DND-41 (cell line): ENCODE results near the gene TPD52L2.

ENCODE experiments used
- ATAC-seq: fragments of 200-7000 bp; cut with Tn5 transposase; 3 replicates; pipeline ENCODE4 v1.9.1; 2021; ENCODE audit warnings: low read depth; ENCODE audit not compliant: insufficient read depth
- DNase-seq: peaks from one replicate; pipeline ENCODE4 v3.0.0-alpha.2; 2020
- H2AFZ ChIP-seq: 2 replicates; pipeline ENCODE4 v1.6.0; 2012; ENCODE audit warnings: low read depth, low read length
- H3K27ac ChIP-seq: 2 replicates; pipeline ENCODE4 v1.5.1; 2012; ENCODE audit warnings: low read length, inconsistent platforms
- H3K27me3 ChIP-seq: fragments of 200-600 bp; sonication (generic); 2 replicates; pipeline ENCODE4 v1.6.0; 2012; ENCODE audit warnings: low read length, mild to moderate bottlenecking, inconsistent platforms; ENCODE audit not compliant: insufficient read depth, poor library complexity
- H3K36me3 ChIP-seq: 2 replicates; pipeline ENCODE4 v1.5.1; 2012; ENCODE audit warnings: low read length, inconsistent platforms; ENCODE audit not compliant: insufficient read depth
- H3K4me1 ChIP-seq: 2 replicates; pipeline ENCODE4 v1.5.1; 2012; ENCODE audit warnings: mild to moderate bottlenecking, low read length; ENCODE audit not compliant: insufficient read depth
- H3K4me2 ChIP-seq: 2 replicates; pipeline ENCODE4 v1.6.0; 2012; ENCODE audit warnings: mild to moderate bottlenecking, moderate library complexity, low read length, inconsistent platforms; ENCODE audit not compliant: insufficient read depth
- H3K4me3 ChIP-seq, 2 experiments: fragments of 200-600 bp in 1 of 2; shearing (Covaris generic) in 1 of 2; 2 replicates each; pipeline ENCODE4 v1.5.1; 2012 to 2016; ENCODE audit warnings: inconsistent platforms in 2 of 2, low read length in 2 of 2, mild to moderate bottlenecking in 2 of 2, low read depth in 1 of 2, moderate library complexity in 1 of 2
- H3K79me2 ChIP-seq: 2 replicates; pipeline ENCODE4 v1.6.0; 2012; ENCODE audit warnings: low read length, inconsistent platforms; ENCODE audit not compliant: insufficient read depth
- H3K9ac ChIP-seq: 2 replicates; pipeline ENCODE4 v1.6.0; 2012; ENCODE audit warnings: low read depth, mild to moderate bottlenecking, inconsistent platforms, low read length, moderate library complexity
- H3K9me3 ChIP-seq: 2 replicates; pipeline ENCODE4 v1.5.1; 2012; ENCODE audit warnings: low read length, moderate library complexity, mild to moderate bottlenecking, inconsistent platforms; ENCODE audit not compliant: insufficient read depth, severe bottlenecking
- H4K20me1 ChIP-seq: 2 replicates; pipeline ENCODE4 v1.6.0; 2012; ENCODE audit warnings: low read length; ENCODE audit not compliant: insufficient read depth
- EZH2 ChIP-seq: IDR thresholded peaks from 3 replicates; pipeline ENCODE4 v1.6.1; 2012; ENCODE audit warnings: borderline replicate concordance, low read depth, mild to moderate bottlenecking, moderate library complexity, low read length, inconsistent platforms; ENCODE audit not compliant: severe bottlenecking
- TF ChIP-seq, protein P1 (sequence below): IDR thresholded peaks from 2 replicates; pipeline ENCODE4 v1.5.1; 2012; ENCODE audit warnings: borderline replicate concordance, low read length, moderate library complexity, mild to moderate bottlenecking; ENCODE audit not compliant: poor library complexity, severe bottlenecking; ENCODE audit errors: extremely low read depth

Gene TPD52L2

DNA sequence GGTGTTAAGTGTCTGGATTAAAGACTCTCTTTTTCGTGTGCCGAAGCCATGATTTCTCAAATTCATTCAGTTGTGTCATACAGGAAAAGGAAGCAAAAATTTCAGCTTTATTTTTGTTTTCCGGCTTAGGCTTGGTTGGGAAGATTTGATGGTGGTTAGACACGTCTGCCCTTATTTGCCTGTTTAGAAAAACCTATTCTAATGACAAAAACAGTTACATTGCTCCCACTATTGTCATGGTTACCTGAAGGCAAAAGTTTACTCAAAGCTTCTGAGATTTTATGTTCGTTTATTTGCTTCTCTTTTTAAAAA is 30.8 kb downstream of the TPD52L2 start:
- peak overlapping the region; percentile 76 for H3K9ac ChIP-seq
- peak overlapping the region; percentile 62 for H3K27ac ChIP-seq
- H3K4me1 ChIP-seq, result peaks cover 27% of the 10 kb centered on the region
- 0 out of 2 replicates have a peak overlapping the region, but pooled peaks have one; percentile 1 for H2AFZ ChIP-seq
- H3K4me2 ChIP-seq, result peak overlapping the region; percentile 76
- H3K9me3 ChIP-seq, result no peaks in the 10 kb centered on the region
- H4K20me1 ChIP-seq, result peaks cover 54% of the 10 kb centered on the region
- H3K27me3 ChIP-seq, result no peaks in the 10 kb centered on the region
- ATAC-seq (no peak), DNase-seq (no peak)
- H3K4me3 ChIP-seq, result peak overlapping the region; percentile 51 to 60
- peaks cover 27% of the 10 kb centered on the region for H3K36me3 ChIP-seq
- H3K79me2 ChIP-seq, result peaks cover 56% of the 10 kb centered on the region
- no peak for TF ChIP-seq EZH2
- TF ChIP-seq, protein P1, sequence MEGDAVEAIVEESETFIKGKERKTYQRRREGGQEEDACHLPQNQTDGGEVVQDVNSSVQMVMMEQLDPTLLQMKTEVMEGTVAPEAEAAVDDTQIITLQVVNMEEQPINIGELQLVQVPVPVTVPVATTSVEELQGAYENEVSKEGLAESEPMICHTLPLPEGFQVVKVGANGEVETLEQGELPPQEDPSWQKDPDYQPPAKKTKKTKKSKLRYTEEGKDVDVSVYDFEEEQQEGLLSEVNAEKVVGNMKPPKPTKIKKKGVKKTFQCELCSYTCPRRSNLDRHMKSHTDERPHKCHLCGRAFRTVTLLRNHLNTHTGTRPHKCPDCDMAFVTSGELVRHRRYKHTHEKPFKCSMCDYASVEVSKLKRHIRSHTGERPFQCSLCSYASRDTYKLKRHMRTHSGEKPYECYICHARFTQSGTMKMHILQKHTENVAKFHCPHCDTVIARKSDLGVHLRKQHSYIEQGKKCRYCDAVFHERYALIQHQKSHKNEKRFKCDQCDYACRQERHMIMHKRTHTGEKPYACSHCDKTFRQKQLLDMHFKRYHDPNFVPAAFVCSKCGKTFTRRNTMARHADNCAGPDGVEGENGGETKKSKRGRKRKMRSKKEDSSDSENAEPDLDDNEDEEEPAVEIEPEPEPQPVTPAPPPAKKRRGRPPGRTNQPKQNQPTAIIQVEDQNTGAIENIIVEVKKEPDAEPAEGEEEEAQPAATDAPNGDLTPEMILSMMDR, result no peak

DNA sequence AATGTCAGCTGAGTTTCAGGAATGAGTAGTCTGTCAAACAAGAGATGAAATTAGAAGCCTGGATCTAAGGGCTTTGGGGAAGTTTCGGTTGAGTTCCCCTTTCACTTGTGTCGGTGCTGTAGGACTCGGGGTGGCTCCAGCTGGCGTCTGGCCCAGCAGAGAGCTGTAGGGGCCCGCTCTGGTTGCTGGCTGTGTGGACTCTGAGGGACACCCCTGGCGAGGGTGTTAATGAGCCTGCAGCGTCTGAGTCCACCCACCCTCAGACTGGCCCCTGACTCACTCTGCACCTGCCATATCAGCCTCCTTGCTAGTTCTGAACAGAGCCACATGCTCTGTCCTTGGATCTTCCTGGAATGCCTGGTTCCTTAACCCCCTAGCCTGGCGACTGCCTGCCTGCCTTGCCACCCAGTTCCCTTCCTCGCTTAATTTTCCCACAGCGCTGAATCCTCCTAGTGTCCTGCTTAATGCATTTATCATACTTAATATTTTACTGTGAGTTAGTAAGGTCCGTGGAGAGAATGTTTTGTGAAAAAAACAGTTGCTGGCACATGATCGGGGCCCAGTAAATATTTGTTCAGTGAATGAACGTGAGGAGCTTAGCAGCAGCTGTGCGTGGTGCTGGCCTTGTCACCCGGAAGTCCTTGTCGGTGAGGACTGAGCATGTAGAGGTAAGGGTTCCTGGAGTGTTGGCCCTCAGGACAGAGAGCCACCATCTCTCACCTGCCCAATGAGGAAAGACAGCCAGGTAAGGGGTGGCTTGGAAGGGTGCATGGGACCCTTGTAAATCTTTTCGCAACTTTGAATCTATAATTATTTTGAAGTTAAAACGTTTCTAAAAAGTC is 31.4 kb downstream of the TPD52L2 start:
- DNase-seq (peak; percentile 28), ATAC-seq (peak; percentile 34)
- TF ChIP-seq EZH2, result no peak
- TF ChIP-seq, protein P1, result no peak
- peak overlapping the region; percentile 76 for H3K4me2 ChIP-seq
- H4K20me1 ChIP-seq, result peaks cover 54% of the 10 kb centered on the region
- no peak overlapping the region for H2AFZ ChIP-seq
- peaks cover 30% of the 10 kb centered on the region for H3K4me1 ChIP-seq
- peak overlapping the region; percentile 51 to 60; a peak in 3 of 4 replicates for H3K4me3 ChIP-seq
- H3K27ac ChIP-seq, result peak overlapping the region; percentile 62
- peaks cover 62% of the 10 kb centered on the region for H3K79me2 ChIP-seq
- H3K36me3 ChIP-seq, result peaks cover 26% of the 10 kb centered on the region
- H3K9ac ChIP-seq, result peak overlapping the region; percentile 76
- H3K27me3 ChIP-seq, result no peaks in the 10 kb centered on the region
- H3K9me3 ChIP-seq, result no peaks in the 10 kb centered on the region

DNA sequence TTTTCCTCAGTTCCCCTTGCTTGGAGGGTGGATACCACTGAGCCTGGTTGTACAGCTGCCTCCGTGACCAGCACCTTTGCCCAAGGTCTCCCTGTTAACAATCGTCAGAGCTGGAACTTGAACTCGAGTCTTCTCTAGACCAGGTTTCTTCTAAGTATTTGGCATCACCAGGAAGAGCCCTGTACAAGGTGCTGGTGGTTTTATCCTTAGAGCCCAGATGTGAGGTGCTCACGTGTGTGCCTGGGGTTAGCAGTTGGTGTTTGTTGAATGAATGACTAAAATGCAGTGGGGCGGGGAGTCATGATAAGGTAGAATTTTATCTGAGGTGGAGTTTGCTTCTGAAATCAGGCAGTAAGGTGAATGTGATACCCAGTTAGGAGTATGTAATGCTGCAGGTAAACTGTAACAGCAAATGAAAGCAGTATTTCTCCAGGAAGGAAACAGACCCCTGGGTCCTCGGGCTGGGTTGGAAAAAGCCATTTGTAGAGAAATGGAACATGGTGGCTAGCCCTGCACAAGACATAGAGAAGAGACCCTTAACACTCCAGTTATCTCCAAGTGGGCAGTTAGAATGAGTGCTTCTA is 33.0 kb downstream of the TPD52L2 start:
- Histone ChIP-seq H3K4me3 (no peak overlapping the region), H3K9ac (no peak overlapping the region), H3K4me1 (peaks cover 30% of the 10 kb centered on the region), H4K20me1 (peaks cover 60% of the 10 kb centered on the region), H3K27me3 (no peaks in the 10 kb centered on the region), H3K9me3 (no peaks in the 10 kb centered on the region), H3K27ac (no peak overlapping the region), H3K36me3 (peaks cover 24% of the 10 kb centered on the region), H3K79me2 (peaks cover 77% of the 10 kb centered on the region), H2AFZ (no peak overlapping the region), H3K4me2 (no peak overlapping the region)
- TF ChIP-seq, protein P1, result no peak
- no peak for TF ChIP-seq EZH2
- DNase-seq, result no peak
- ATAC-seq, result no peak
